H9 (cell line): ENCODE data around the gene GRID1. TPM values are rescaled to one million over a fixed set of nuclear protein-coding genes. Genes with fewer than 3 reads are reported as not detected.

Experiments
- DNase-seq: peaks from one replicate; pipeline ENCODE4 v3.0.0-alpha.2; 2017
- H2AFZ ChIP-seq: one replicate; pipeline ENCODE4 v1.6.1; 2013; ENCODE audit warnings: mild to moderate bottlenecking, low read length, control low read depth, moderate library complexity
- H2AK5ac ChIP-seq: 2 replicates; pipeline ENCODE4 v1.6.1; 2013; ENCODE audit warnings: low read length, control low read depth, mixed read lengths; ENCODE audit not compliant: insufficient read length
- H2BK120ac ChIP-seq: one replicate; pipeline ENCODE4 v1.6.1; 2013; ENCODE audit warnings: low read depth, mild to moderate bottlenecking, low read length, control low read depth, inconsistent platforms; ENCODE audit not compliant: poor library complexity, severe bottlenecking
- H2BK12ac ChIP-seq: 2 replicates; pipeline ENCODE4 v1.6.1; 2013; ENCODE audit warnings: low read length, control low read depth, mixed read lengths, low read depth; ENCODE audit not compliant: insufficient read length
- H2BK15ac ChIP-seq: 2 replicates; pipeline ENCODE4 v1.6.1; 2013; ENCODE audit warnings: low read depth, low read length, control low read depth
- H2BK20ac ChIP-seq: one replicate; pipeline ENCODE4 v1.6.1; 2013; ENCODE audit warnings: low read depth, mild to moderate bottlenecking, low read length, control low read depth, inconsistent platforms; ENCODE audit not compliant: poor library complexity, severe bottlenecking
- H2BK5ac ChIP-seq: 2 replicates; pipeline ENCODE4 v1.6.1; 2013; ENCODE audit warnings: low read length, control low read depth, mixed read lengths; ENCODE audit not compliant: insufficient read length
- H3K14ac ChIP-seq: 2 replicates; pipeline ENCODE4 v1.6.1; 2013; ENCODE audit warnings: low read length, control low read depth; ENCODE audit not compliant: insufficient read depth
- H3K18ac ChIP-seq: 2 replicates; pipeline ENCODE4 v1.6.1; 2013; ENCODE audit warnings: low read depth, mild to moderate bottlenecking, mixed read lengths, low read length, control low read depth; ENCODE audit not compliant: insufficient read length
- H3K23ac ChIP-seq: 2 replicates; pipeline ENCODE4 v1.6.1; 2013; ENCODE audit warnings: low read length, control low read depth, mixed read lengths, low read depth; ENCODE audit not compliant: insufficient read length
- H3K23me2 ChIP-seq: 2 replicates; pipeline ENCODE4 v1.6.1; 2013; ENCODE audit warnings: low read depth, mild to moderate bottlenecking, mixed read lengths, low read length, control low read depth; ENCODE audit not compliant: insufficient read length, poor library complexity, severe bottlenecking
- H3K27ac ChIP-seq: 2 replicates; pipeline ENCODE4 v1.5.1; 2013; ENCODE audit warnings: low read length, control low read depth, mixed read lengths, low read depth; ENCODE audit not compliant: insufficient read length
- H3K27me3 ChIP-seq: 2 replicates; pipeline ENCODE4 v1.6.1; 2013; ENCODE audit warnings: low read length, control low read depth, inconsistent platforms; ENCODE audit not compliant: insufficient read depth
- H3K4ac ChIP-seq: 2 replicates; pipeline ENCODE4 v1.6.1; 2013; ENCODE audit warnings: low read depth, mild to moderate bottlenecking, control low read depth, inconsistent platforms, low read length, moderate library complexity
- H3K4me1 ChIP-seq: 2 replicates; pipeline ENCODE4 v1.6.1; 2013; ENCODE audit warnings: low read length, control low read depth, inconsistent platforms; ENCODE audit not compliant: insufficient read depth
- H3K4me2 ChIP-seq: 2 replicates; pipeline ENCODE4 v1.6.1; 2013; ENCODE audit warnings: low read length, control low read depth, mixed read lengths; ENCODE audit not compliant: insufficient read length, insufficient read depth
- H3K56ac ChIP-seq: 2 replicates; pipeline ENCODE4 v1.6.1; 2013; ENCODE audit warnings: low read depth, mild to moderate bottlenecking, mixed read lengths, low read length, control low read depth; ENCODE audit not compliant: insufficient read length
- H3K79me1 ChIP-seq: 2 replicates; pipeline ENCODE4 v1.6.1; 2013; ENCODE audit warnings: low read depth, mild to moderate bottlenecking, moderate library complexity, low read length, control low read depth, inconsistent platforms; ENCODE audit not compliant: insufficient read depth, poor library complexity, severe bottlenecking
- H3K79me2 ChIP-seq: 2 replicates; pipeline ENCODE4 v1.6.1; 2013; ENCODE audit warnings: low read length, control low read depth, inconsistent platforms; ENCODE audit not compliant: insufficient read depth
- H3K9ac ChIP-seq: 2 replicates; pipeline ENCODE4 v1.6.1; 2013; ENCODE audit warnings: low read length, control low read depth, mixed read lengths; ENCODE audit not compliant: insufficient read length; ENCODE audit errors: extremely low read depth
- H3K9me3 ChIP-seq: one replicate; pipeline ENCODE4 v1.6.1; 2013; ENCODE audit warnings: low read depth, low read length, inconsistent platforms; ENCODE audit not compliant: control insufficient read depth
- H3T11ph ChIP-seq: one replicate; pipeline ENCODE4 v1.6.1; 2013; ENCODE audit warnings: mild to moderate bottlenecking, low read length, control low read depth, inconsistent platforms
- H4K20me1 ChIP-seq: one replicate; pipeline ENCODE4 v1.6.1; 2013; ENCODE audit not compliant: control insufficient read depth, insufficient read length, insufficient read depth
- H4K5ac ChIP-seq: 2 replicates; pipeline ENCODE4 v1.6.1; 2013; ENCODE audit warnings: low read depth, mild to moderate bottlenecking, mixed read lengths, low read length, control low read depth; ENCODE audit not compliant: insufficient read length
- H4K8ac ChIP-seq: replicated peaks from 2 replicates; pipeline ENCODE4 v1.6.1; 2013; ENCODE audit warnings: low read length, control low read depth, mixed read lengths, low read depth; ENCODE audit not compliant: insufficient read length
- H4K91ac ChIP-seq: 2 replicates; pipeline ENCODE4 v1.6.1; 2013; ENCODE audit warnings: low read depth, mild to moderate bottlenecking, moderate library complexity, mixed read lengths, low read length, control low read depth; ENCODE audit not compliant: insufficient read length
- H3K27ac Mint-ChIP-seq, 3 experiments: 2 replicates in 2 of 3; 3 replicates in 1 of 3; pipeline ENCODE4 v1.8.0; 2020 to 2021; ENCODE audit warnings: mixed read lengths in 3 of 3, mild to moderate bottlenecking in 1 of 3, moderate library complexity in 1 of 3
- H3K27me3 Mint-ChIP-seq: 2 replicates; pipeline ENCODE4 v1.8.0; 2021; ENCODE audit warnings: low read depth, mild to moderate bottlenecking, moderate library complexity, mixed read lengths
- H3K36me3 Mint-ChIP-seq, 3 experiments: 2 replicates in 2 of 3; 3 replicates in 1 of 3; pipeline ENCODE4 v1.8.0; 2020 to 2021; ENCODE audit warnings: low read depth in 3 of 3, mixed read lengths in 3 of 3; ENCODE audit not compliant: insufficient read depth in 1 of 3
- H3K4me1 Mint-ChIP-seq, 2 experiments: 2 replicates each; pipeline ENCODE4 v1.8.0; 2020; ENCODE audit warnings: mixed read lengths in 2 of 2
- H3K4me3 Mint-ChIP-seq, 2 experiments: 2 replicates in 1 of 2; 3 replicates in 1 of 2; pipeline ENCODE4 v1.8.0; 2020 to 2021; ENCODE audit warnings: mild to moderate bottlenecking in 2 of 2, mixed read lengths in 2 of 2, moderate library complexity in 1 of 2
- H3K9me3 Mint-ChIP-seq, 2 experiments: 2 replicates in 1 of 2; 3 replicates in 1 of 2; pipeline ENCODE4 v1.8.0; 2020; ENCODE audit warnings: mild to moderate bottlenecking in 2 of 2, mixed read lengths in 2 of 2, moderate library complexity in 1 of 2
- CTCF ChIP-seq: fragments of 200-600 bp; sonication (generic); conservative IDR thresholded peaks from 3 replicates; pipeline ENCODE4 v1.8.0; 2021; ENCODE audit warnings: antibody characterized with exemption, mild to moderate bottlenecking
- WGBS: extraction: QIAGEN DNeasy Blood & Tissue Kit; methylation state at CpG from one replicate; pipeline ENCODE4 v1.1.7; 2013; ENCODE audit warnings: missing lambda C conversion rate, low lambda C conversion rate, mixed read lengths; ENCODE audit not compliant: insufficient read length; ENCODE audit errors: extremely low coverage; 5-methylcytosine and 5-hydroxymethylcytosine counted together
- total RNA-seq: library from RNA; stranded (reverse); gene quantifications from 2 replicates; pipeline ENCODE4 v1.2.1, GENCODE V29; 2021

The GRID1 gene
- total RNA-seq, 1 experiment from 2014 or later = 0.35 TPM

DNA sequence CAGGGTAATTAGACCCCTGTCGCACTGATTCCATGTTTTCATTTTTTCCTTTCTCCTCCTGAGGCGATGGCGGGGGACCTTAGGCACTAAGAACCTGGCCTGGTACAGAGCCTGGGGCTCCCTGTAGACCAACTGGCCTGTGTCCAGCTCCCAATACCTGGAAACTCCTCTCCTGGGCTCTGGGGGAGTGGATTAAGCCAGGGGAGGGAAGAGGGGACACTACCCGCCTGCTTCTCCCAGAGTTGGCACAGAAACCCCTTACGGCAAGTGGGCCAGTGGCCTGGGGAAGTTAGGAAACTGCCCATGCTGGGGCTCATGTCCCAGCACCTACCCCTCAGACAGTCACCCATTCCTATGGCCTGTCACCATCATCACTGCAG, 121.6 kb downstream of the GRID1 start:
- H3K4me2 ChIP-seq = no peak overlapping the region

More for the DNA sequence above, 121.6 kb downstream of the GRID1 start:
- TF ChIP-seq CTCF = no peak
- no CpG with 5 or more reads among the region's 5 CpGs for WGBS
- no peak overlapping the region for H2BK12ac ChIP-seq
- H3K4me1 ChIP-seq = no peaks in the 10 kb centered on the region
- H3K23ac ChIP-seq = no peak overlapping the region
- H4K8ac ChIP-seq = no peak overlapping the region
- Mint-ChIP-seq H3K4me3 (no peak overlapping the region), H3K27me3 (peaks cover 4% of the 10 kb centered on the region), H3K9me3 (peaks cover 5 to 6% of the 10 kb centered on the region in 2 experiments), H3K36me3 (peaks cover 0 to 5% (median 0%) of the 10 kb centered on the region in 3 experiments; a peak in 4 of 7 replicates), H3K4me1 (no peaks in the 10 kb centered on the region), H3K27ac (no peak overlapping the region)
- no peak overlapping the region for H2AFZ ChIP-seq
- H4K91ac ChIP-seq = no peak overlapping the region
- H3K27ac ChIP-seq = no peak overlapping the region
- no peak overlapping the region for H2BK5ac ChIP-seq
- H4K5ac ChIP-seq = no peak overlapping the region
- no peaks in the 10 kb centered on the region for H3K9me3 ChIP-seq
- no peaks in the 10 kb centered on the region for H3K79me1 ChIP-seq
- H3K27me3 ChIP-seq = no peaks in the 10 kb centered on the region
- no peak overlapping the region for H2BK15ac ChIP-seq
- H3T11ph ChIP-seq = no peak overlapping the region
- H2AK5ac ChIP-seq = no peak overlapping the region
- no peak overlapping the region for H2BK120ac ChIP-seq
- no peak overlapping the region for H3K18ac ChIP-seq
- H2BK20ac ChIP-seq = no peak overlapping the region
- no peak overlapping the region for H3K4ac ChIP-seq
- no peaks in the 10 kb centered on the region for H3K23me2 ChIP-seq
- no peak overlapping the region for H3K14ac ChIP-seq
- H3K79me2 ChIP-seq = no peaks in the 10 kb centered on the region
- H4K20me1 ChIP-seq = no peaks in the 10 kb centered on the region
- no peak overlapping the region for H3K56ac ChIP-seq
- no peak overlapping the region for H3K9ac ChIP-seq
- no peak for DNase-seq
